HepG2 (cell line): ENCODE data around the gene PCBD1. TPM values are rescaled to one million over a fixed set of nuclear protein-coding genes. Genes with fewer than 3 reads are reported as not detected.

Experiments
- BRF2 ChIP-seq: sonication (generic); formaldehyde crosslinking; IDR thresholded peaks from 2 replicates; pipeline ENCODE4 v1.8.1; 2022; ENCODE audit warnings: mild to moderate bottlenecking, missing genetic modification reagents
- CREBL2 ChIP-seq: sonication (generic); formaldehyde crosslinking; IDR thresholded peaks from 2 replicates; pipeline ENCODE4 v1.8.1; 2023; ENCODE audit warnings: missing genetic modification reagents, mild to moderate bottlenecking, borderline replicate concordance
- CSRNP1 ChIP-seq: sonication (generic); formaldehyde crosslinking; IDR thresholded peaks from 2 replicates; pipeline ENCODE4 v1.8.1; 2023; ENCODE audit warnings: mild to moderate bottlenecking, missing genetic modification reagents
- CTCF ChIP-seq: sonication (generic); formaldehyde crosslinking; IDR thresholded peaks from 2 replicates; pipeline ENCODE4 v1.5.0; 2020; ENCODE audit warnings: mild to moderate bottlenecking, missing genetic modification reagents, moderate library complexity
- GMEB1 ChIP-seq: sonication (generic); formaldehyde crosslinking; IDR thresholded peaks from 2 replicates; pipeline ENCODE4 v1.5.1; 2020; ENCODE audit warnings: missing genetic modification reagents, mild to moderate bottlenecking, borderline replicate concordance
- HDAC1 ChIP-seq: sonication (generic); formaldehyde crosslinking; IDR thresholded peaks from 2 replicates; pipeline ENCODE4 v1.5.1; 2020; ENCODE audit warnings: mild to moderate bottlenecking, missing genetic modification reagents
- HDAC6 ChIP-seq: fragments of 200-600 bp; sonication (generic); IDR thresholded peaks from 2 replicates; pipeline ENCODE4 v1.7.0; 2017; ENCODE audit warnings: mild to moderate bottlenecking, antibody characterized with exemption, low read length, low read depth
- IRF1 ChIP-seq: sonication (generic); formaldehyde crosslinking; IDR thresholded peaks from 2 replicates; pipeline ENCODE4 v1.4.0; 2020; ENCODE audit warnings: low read depth, mild to moderate bottlenecking, missing genetic modification reagents
- MAFF ChIP-seq: IDR thresholded peaks from 2 replicates; pipeline ENCODE4 v1.6.1; 2011; ENCODE audit warnings: low read depth, low read length, improper control_type of control experiment
- NCOA2 ChIP-seq: sonication (generic); formaldehyde crosslinking; IDR thresholded peaks from 2 replicates; pipeline ENCODE4 v1.8.0; 2022; ENCODE audit warnings: inconsistent platforms
- SYNCRIP ChIP-seq: fragments of 200-400 bp; formaldehyde crosslinking; IDR thresholded peaks from 2 replicates; pipeline ENCODE4 v1.6.1; 2018; ENCODE audit warnings: mild to moderate bottlenecking, low read depth, low read length; ENCODE audit not compliant: insufficient read depth
- TRIM24 ChIP-seq: sonication (generic); formaldehyde crosslinking; IDR thresholded peaks from 2 replicates; pipeline ENCODE4 v1.8.0; 2022; ENCODE audit warnings: mild to moderate bottlenecking, missing genetic modification reagents
- ZBTB21 ChIP-seq: sonication (generic); formaldehyde crosslinking; IDR thresholded peaks from 2 replicates; pipeline ENCODE4 v1.4.0; 2020; ENCODE audit warnings: missing genetic modification reagents
- ZFP36 ChIP-seq: fragments of 150-350 bp; IDR thresholded peaks from 2 replicates; pipeline ENCODE4 v1.6.1; 2018; ENCODE audit warnings: borderline replicate concordance, low read length, low read depth; ENCODE audit not compliant: partially characterized antibody
- ZNF230 ChIP-seq: sonication (generic); formaldehyde crosslinking; IDR thresholded peaks from 2 replicates; pipeline ENCODE4 v1.4.0; 2020; ENCODE audit warnings: mild to moderate bottlenecking, missing genetic modification reagents
- ZNF362 ChIP-seq: sonication (generic); formaldehyde crosslinking; IDR thresholded peaks from 2 replicates; pipeline ENCODE4 v1.4.0; 2020; ENCODE audit warnings: missing genetic modification reagents, mild to moderate bottlenecking, borderline replicate concordance
- ZNF614 ChIP-seq: IDR thresholded peaks from 2 replicates; pipeline ENCODE4 v1.6.1; 2018; ENCODE audit warnings: missing biosample characterization, missing genetic modification reagents, inconsistent platforms, borderline replicate concordance
- ZNF678 ChIP-seq: sonication (generic); formaldehyde crosslinking; IDR thresholded peaks from 2 replicates; pipeline ENCODE4 v1.4.0; 2020; ENCODE audit warnings: mild to moderate bottlenecking, missing genetic modification reagents
- polyA plus RNA-seq, 8 experiments: library from polyadenylated mRNA; depleted of rRNA in 3 of 8; stranded (reverse) in 7 of 8; unstranded in 1 of 8; fragments of >200 nt; fragmentation: Illumina TruSeq in 4 of 8; extraction: Trizol in 4 of 8; gene quantifications; 2 replicates each; pipeline versions ENCODE4 v1.2.1 to v1.2.3, GENCODE V29; 2011 to 2016; ENCODE audit warnings: low read depth in 4 of 8, missing spikeins in 1 of 8, mixed read lengths in 1 of 8; ENCODE audit not compliant: insufficient read depth in 1 of 8
- total RNA-seq, 5 experiments: library from RNA; depleted of rRNA; stranded (reverse); fragments of >200 nt; fragmentation: Illumina TruSeq; extraction: Trizol; gene quantifications; 2 replicates each; pipeline ENCODE4 v1.2.3, GENCODE V29; 2016; ENCODE audit warnings: low read depth in 1 of 5

Gene PCBD1
- total and polyA plus RNA-seq, 2 of the 13 experiments (the other 11 are each of a cell fraction or from before 2014, with no cell fraction given): 95.3 to 168 TPM

- peak; percentile 25 for TF ChIP-seq CTCF (CRISPR knock-in tag)
- no peak for TF ChIP-seq HDAC6
- no peak for TF ChIP-seq CREBL2 (CRISPR knock-in tag)
- peak; percentile 56; the same call in 1 of the 2 replicates for TF ChIP-seq HDAC1 (CRISPR knock-in tag)
- TF ChIP-seq ZFP36: no peak
- TF ChIP-seq IRF1 (CRISPR knock-in tag): no peak
- TF ChIP-seq MAFF: no peak
- peak; percentile 49; the same call in 1 of the 2 replicates for TF ChIP-seq ZNF614 (CRISPR knock-in tag)
- TF ChIP-seq GMEB1 (CRISPR knock-in tag): 0 out of 2 replicates have a peak, but pooled peaks have one; percentile 35
- TF ChIP-seq ZNF230 (CRISPR knock-in tag): 0 out of 2 replicates have a peak, but pooled peaks have one; percentile 15
- no peak for TF ChIP-seq SYNCRIP
- TF ChIP-seq ZNF678: no peak
- no peak for TF ChIP-seq CSRNP1 (CRISPR knock-in tag)
- no peak for TF ChIP-seq ZNF362 (CRISPR knock-in tag)
- TF ChIP-seq ZBTB21 (CRISPR knock-in tag): no peak
- TF ChIP-seq BRF2 (CRISPR knock-in tag): no peak
- TF ChIP-seq NCOA2: no peak
- TF ChIP-seq TRIM24: no peak
These were observed 2.6 kb upstream of the PCBD1 start (continued) for GRCh38 chr10:70890917-70891431.
